NCI-H510A (cell line): ENCODE data around the gene HNF1B.
"Not testable (repeated sequence)": the region's sequence is repeated elsewhere in the genome, so short reads cannot be mapped to it uniquely, and the experiment has no call there.

ENCODE experiments used
- DNase-seq: peaks from one replicate; lab custom pipeline; 2025; lab: John Stamatoyannopoulos, UW

The HNF1B gene

GRCh38 chr17:37744961-37745800 lies at the start of gene HNF1B:
Gene HNF1B, minus strand, starts transcription at chr17:37745059. Its CDS starts 175 bp downstream, at chr17:37744884.
- no peak for DNase-seq

- DNase-seq = no peak
Observed at GRCh38 chr17:37792787-37793186, 47.9 kb upstream of the HNF1B start.

GRCh38 chr17:37791447-37792399 lies 46.9 kb upstream of the HNF1B start:
- no peak for DNase-seq

- DNase-seq = no peak
Observed at GRCh38 chr17:37789771-37790541, 45.1 kb upstream of the HNF1B start.

- no peak for DNase-seq
Observed at GRCh38 chr17:37789021-37789565, 44.2 kb upstream of the HNF1B start.

- no peak for DNase-seq
Observed at GRCh38 chr17:37788526-37788925, 43.7 kb upstream of the HNF1B start.

GRCh38 chr17:37787055-37787757 lies 42.3 kb upstream of the HNF1B start:
- no peak for DNase-seq

GRCh38 chr17:37786481-37786880 lies 41.6 kb upstream of the HNF1B start:
- no peak for DNase-seq

- DNase-seq = not testable (repeated sequence)
Observed at GRCh38 chr17:37782460-37782859, 37.6 kb upstream of the HNF1B start.

GRCh38 chr17:37781451-37781850 lies 36.6 kb upstream of the HNF1B start:
- DNase-seq = no peak

- DNase-seq = no peak
Observed at GRCh38 chr17:37779554-37779953, 34.7 kb upstream of the HNF1B start.

- DNase-seq = no peak
Observed at GRCh38 chr17:37774504-37774903, 29.6 kb upstream of the HNF1B start.

- DNase-seq = no peak
Observed at GRCh38 chr17:37772982-37773381, 28.1 kb upstream of the HNF1B start.

GRCh38 chr17:37770631-37771518 lies 26.0 kb upstream of the HNF1B start:
- DNase-seq = no peak

GRCh38 chr17:37769050-37769449 lies 24.2 kb upstream of the HNF1B start:
- no peak for DNase-seq

- DNase-seq = no peak
Observed at GRCh38 chr17:37768438-37768837, 23.6 kb upstream of the HNF1B start.

GRCh38 chr17:37766971-37767370 lies 22.1 kb upstream of the HNF1B start:
- no peak for DNase-seq

- DNase-seq = no peak
Observed at GRCh38 chr17:37764383-37764782, 19.5 kb upstream of the HNF1B start.

GRCh38 chr17:37762666-37763065 lies 17.8 kb upstream of the HNF1B start:
- DNase-seq = no peak

- no peak for DNase-seq
Observed at GRCh38 chr17:37761961-37762360, 17.1 kb upstream of the HNF1B start.
